Measurements from ENCODE around the gene CD3E.

The CD3E gene

GRCh38 chr11:118343248-118343647 lies 38.7 kb downstream of the CD3E start:
- H2BK12ac ChIP-seq (ENCODE audit: low read length) = no peak overlapping the region
- no peak overlapping the region for H4K12ac ChIP-seq (ENCODE audit: low read depth, low read length)
- no peaks in the 10 kb centered on the region for H3K79me1 ChIP-seq (ENCODE audit: low read length)
- no peak overlapping the region for H3K4ac ChIP-seq (ENCODE audit: low read depth, low read length)
- no peak overlapping the region for H3K4me2 ChIP-seq (ENCODE audit: low read length)
- H3K4me3 ChIP-seq (ENCODE audit: low read depth, low read length) = no peak overlapping the region
- no peak overlapping the region for H3K27ac ChIP-seq (ENCODE audit: low read depth, low read length)
- H3K18ac ChIP-seq (ENCODE audit: low read length) = no peak overlapping the region
- no peak for DNase-seq
- no peaks in the 10 kb centered on the region for H3K36me3 ChIP-seq (ENCODE audit: control insufficient read depth in 1 of 2, insufficient read depth in 2 of 2, low read length in 2 of 2)
- no peaks in the 10 kb centered on the region for H3K79me2 ChIP-seq (ENCODE audit: control insufficient read depth, insufficient read depth, low read length, poor library complexity)
- no peak overlapping the region for H2BK5ac ChIP-seq (ENCODE audit: low read depth, low read length, poor library complexity)
- no peaks in the 10 kb centered on the region for H3K9me3 ChIP-seq (ENCODE audit: insufficient read depth, low read depth, low read length)
- no peak overlapping the region for H4K8ac ChIP-seq (ENCODE audit: low read depth, low read length)
- no peaks in the 10 kb centered on the region for H3K27me3 ChIP-seq (ENCODE audit: insufficient read depth, low read length)
- no peak overlapping the region for H3K23ac ChIP-seq (ENCODE audit: low read length)
- no CpG with 5 or more reads among the region's 9 CpGs for WGBS (ENCODE audit: extremely low coverage, insufficient coverage, insufficient read length)
- no peak overlapping the region for H2BK120ac ChIP-seq (ENCODE audit: insufficient read depth, low read length, poor library complexity)
- H3K4me1 ChIP-seq (ENCODE audit: control insufficient read depth in 1 of 2, insufficient read depth in 2 of 2, low read length in 2 of 2) = no peaks in the 10 kb centered on the region
- H3K9ac ChIP-seq (ENCODE audit: low read length) = no peak overlapping the region
- H3K14ac ChIP-seq (ENCODE audit: low read length) = no peak overlapping the region
- H2AFZ ChIP-seq (ENCODE audit: insufficient read depth, low read length, poor library complexity) = no peak overlapping the region
- no peak overlapping the region for H4K91ac ChIP-seq (ENCODE audit: low read depth, low read length)
- no peak overlapping the region for H2AK5ac ChIP-seq (ENCODE audit: low read length)

DNA sequence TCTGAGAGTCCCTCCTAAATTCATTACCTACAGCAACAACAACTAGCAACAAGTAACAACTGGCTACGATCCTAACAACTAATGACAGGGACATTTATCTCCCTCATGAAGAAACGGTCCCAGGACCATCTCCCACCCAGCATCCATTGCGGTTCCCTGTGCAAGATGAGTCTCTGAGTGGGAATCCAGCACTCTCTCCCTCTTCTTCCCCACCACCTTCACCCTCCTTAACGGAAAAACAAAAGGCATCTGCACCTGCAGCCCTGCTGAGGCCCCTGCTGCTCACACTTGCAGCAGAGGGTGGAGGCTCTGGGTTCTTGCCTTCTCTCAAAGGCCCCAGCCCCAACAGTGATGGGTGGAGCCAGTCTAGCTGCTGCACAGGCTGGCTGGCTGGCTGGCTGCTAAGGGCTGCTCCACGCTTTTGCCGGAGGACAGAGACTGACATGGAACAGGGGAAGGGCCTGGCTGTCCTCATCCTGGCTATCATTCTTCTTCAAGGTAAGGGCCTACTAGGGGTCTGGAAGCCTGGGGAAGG lies 39.5 kb downstream of the CD3E start, which contains the start of gene CD3G:
Gene CD3G, plus strand, starts transcription at position 364 of the 535 bp plus-strand sequence. Its CDS starts 80 bp downstream, at position 444.
- H3K27ac ChIP-seq (ENCODE audit: low read depth, low read length) = no peak within 1 kb of the TSS
- H3K4me3 ChIP-seq (ENCODE audit: low read depth, low read length) = no peak within 1 kb of the TSS
- H3K36me3 ChIP-seq (ENCODE audit: control insufficient read depth in 1 of 2, insufficient read depth in 2 of 2, low read length in 2 of 2) = no peaks in the 10 kb centered on the region
- H2BK12ac ChIP-seq (ENCODE audit: low read length) = no peak within 1 kb of the TSS
- H3K9me3 ChIP-seq (ENCODE audit: insufficient read depth, low read depth, low read length) = no peaks in the 10 kb centered on the region
- DNase-seq = no peak
- no peak within 1 kb of the TSS for H3K23ac ChIP-seq (ENCODE audit: low read length)
- H4K8ac ChIP-seq (ENCODE audit: low read depth, low read length) = no peak within 1 kb of the TSS
- H3K9ac ChIP-seq (ENCODE audit: low read length) = no peak within 1 kb of the TSS
- no peaks in the 10 kb centered on the region for H3K27me3 ChIP-seq (ENCODE audit: insufficient read depth, low read length)
- H3K79me1 ChIP-seq (ENCODE audit: low read length) = no peaks in the 10 kb centered on the region
- H3K79me2 ChIP-seq (ENCODE audit: control insufficient read depth, insufficient read depth, low read length, poor library complexity) = no peaks in the 10 kb centered on the region
- WGBS (ENCODE audit: extremely low coverage, insufficient coverage, insufficient read length) = no CpG with 5 or more reads among the region's 6 CpGs
- no peak within 1 kb of the TSS for H3K18ac ChIP-seq (ENCODE audit: low read length)
- H4K91ac ChIP-seq (ENCODE audit: low read depth, low read length) = no peak within 1 kb of the TSS
- no peak within 1 kb of the TSS for H2BK120ac ChIP-seq (ENCODE audit: insufficient read depth, low read length, poor library complexity)
- H3K4me2 ChIP-seq (ENCODE audit: low read length) = no peak within 1 kb of the TSS
- H3K14ac ChIP-seq (ENCODE audit: low read length) = no peak within 1 kb of the TSS
- no peak within 1 kb of the TSS for H4K12ac ChIP-seq (ENCODE audit: low read depth, low read length)
- H2BK5ac ChIP-seq (ENCODE audit: low read depth, low read length, poor library complexity) = no peak within 1 kb of the TSS
- H2AFZ ChIP-seq (ENCODE audit: insufficient read depth, low read length, poor library complexity) = no peak within 1 kb of the TSS
- no peak within 1 kb of the TSS for H3K4ac ChIP-seq (ENCODE audit: low read depth, low read length)
- H2AK5ac ChIP-seq (ENCODE audit: low read length) = no peak within 1 kb of the TSS
- H3K4me1 ChIP-seq (ENCODE audit: control insufficient read depth in 1 of 2, insufficient read depth in 2 of 2, low read length in 2 of 2) = no peaks in the 10 kb centered on the region

DNA sequence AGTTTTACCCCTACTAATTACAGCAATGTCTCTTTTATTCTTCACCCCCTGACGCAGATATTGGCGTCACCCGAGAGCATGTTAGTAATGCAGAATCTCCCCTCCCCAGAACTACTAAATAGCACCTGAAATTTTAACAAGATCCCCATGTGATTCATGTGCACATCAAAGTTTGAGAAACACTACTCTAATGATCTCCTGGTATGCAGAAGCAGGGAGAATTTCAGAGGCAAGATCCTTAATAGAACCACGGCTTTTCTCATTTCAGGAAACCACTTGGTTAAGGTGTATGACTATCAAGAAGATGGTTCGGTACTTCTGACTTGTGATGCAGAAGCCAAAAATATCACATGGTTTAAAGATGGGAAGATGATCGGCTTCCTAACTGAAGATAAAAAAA lies 44.9 kb downstream of the CD3E start:
- Histone ChIP-seq H3K18ac (ENCODE audit: low read length) (no peak overlapping the region), H2BK120ac (ENCODE audit: insufficient read depth, low read length, poor library complexity) (no peak overlapping the region), H2AFZ (ENCODE audit: insufficient read depth, low read length, poor library complexity) (no peak overlapping the region), H3K4me3 (ENCODE audit: low read depth, low read length) (no peak overlapping the region), H3K79me1 (ENCODE audit: low read length) (no peaks in the 10 kb centered on the region), H2AK5ac (ENCODE audit: low read length) (no peak overlapping the region), H4K12ac (ENCODE audit: low read depth, low read length) (no peak overlapping the region), H4K8ac (ENCODE audit: low read depth, low read length) (no peak overlapping the region), H3K14ac (ENCODE audit: low read length) (no peak overlapping the region), H3K4me1 (ENCODE audit: control insufficient read depth in 1 of 2, insufficient read depth in 2 of 2, low read length in 2 of 2) (no peaks in the 10 kb centered on the region), H3K9me3 (ENCODE audit: insufficient read depth, low read depth, low read length) (no peaks in the 10 kb centered on the region), H3K27me3 (ENCODE audit: insufficient read depth, low read length) (no peaks in the 10 kb centered on the region), H3K4ac (ENCODE audit: low read depth, low read length) (no peak overlapping the region), H3K36me3 (ENCODE audit: control insufficient read depth in 1 of 2, insufficient read depth in 2 of 2, low read length in 2 of 2) (no peaks in the 10 kb centered on the region), H3K9ac (ENCODE audit: low read length) (no peak overlapping the region), H2BK5ac (ENCODE audit: low read depth, low read length, poor library complexity) (no peak overlapping the region), H3K4me2 (ENCODE audit: low read length) (no peak overlapping the region), H3K79me2 (ENCODE audit: control insufficient read depth, insufficient read depth, low read length, poor library complexity) (no peaks in the 10 kb centered on the region), H3K27ac (ENCODE audit: low read depth, low read length) (no peak overlapping the region), H3K23ac (ENCODE audit: low read length) (no peak overlapping the region), H2BK12ac (ENCODE audit: low read length) (no peak overlapping the region), H4K91ac (ENCODE audit: low read depth, low read length) (no peak overlapping the region)
- no peak for DNase-seq
- WGBS (ENCODE audit: extremely low coverage, insufficient coverage, insufficient read length) = no CpG with 5 or more reads among the region's 6 CpGs

- H2BK5ac ChIP-seq (ENCODE audit: low read depth, low read length, poor library complexity) = no peak overlapping the region
- no peak overlapping the region for H3K23ac ChIP-seq (ENCODE audit: low read length)
- H3K9me3 ChIP-seq (ENCODE audit: insufficient read depth, low read depth, low read length) = no peaks in the 10 kb centered on the region
- H3K36me3 ChIP-seq (ENCODE audit: control insufficient read depth in 1 of 2, insufficient read depth in 2 of 2, low read length in 2 of 2) = no peaks in the 10 kb centered on the region
- H4K8ac ChIP-seq (ENCODE audit: low read depth, low read length) = no peak overlapping the region
- no CpG with 5 or more reads among the region's 6 CpGs for whole genome bisulfite sequencing (ENCODE audit: extremely low coverage, insufficient coverage, insufficient read length)
- peaks cover 2% of the 10 kb centered on the region for H3K27me3 ChIP-seq (ENCODE audit: insufficient read depth, low read length)
- H2AFZ ChIP-seq (ENCODE audit: insufficient read depth, low read length, poor library complexity) = no peak overlapping the region
- no peak overlapping the region for H3K4ac ChIP-seq (ENCODE audit: low read depth, low read length)
- no peak overlapping the region for H2BK12ac ChIP-seq (ENCODE audit: low read length)
- no peaks in the 10 kb centered on the region for H3K4me1 ChIP-seq (ENCODE audit: control insufficient read depth in 1 of 2, insufficient read depth in 2 of 2, low read length in 2 of 2)
- H3K4me2 ChIP-seq (ENCODE audit: low read length) = no peak overlapping the region
- H3K4me3 ChIP-seq (ENCODE audit: low read depth, low read length) = no peak overlapping the region
- no peaks in the 10 kb centered on the region for H3K79me2 ChIP-seq (ENCODE audit: control insufficient read depth, insufficient read depth, low read length, poor library complexity)
- H3K14ac ChIP-seq (ENCODE audit: low read length) = no peak overlapping the region
- peak in 1 of 2 donors; percentile 59 for DNase-seq
- H4K91ac ChIP-seq (ENCODE audit: low read depth, low read length) = no peak overlapping the region
- H3K9ac ChIP-seq (ENCODE audit: low read length) = no peak overlapping the region
- no peak overlapping the region for H3K27ac ChIP-seq (ENCODE audit: low read depth, low read length)
- no peak overlapping the region for H4K12ac ChIP-seq (ENCODE audit: low read depth, low read length)
- H3K79me1 ChIP-seq (ENCODE audit: low read length) = no peaks in the 10 kb centered on the region
- no peak overlapping the region for H2BK120ac ChIP-seq (ENCODE audit: insufficient read depth, low read length, poor library complexity)
- H2AK5ac ChIP-seq (ENCODE audit: low read length) = no peak overlapping the region
- no peak overlapping the region for H3K18ac ChIP-seq (ENCODE audit: low read length)
Measured at GRCh38 chr11:118353084-118353710, 48.7 kb downstream of the CD3E start.
